Uterus (tissue), 2 donors: Measurements from ENCODE around the gene CCM2.
"Not testable (repeated sequence)": the region's sequence is repeated elsewhere in the genome, so short reads cannot be mapped to it uniquely, and the experiment has no call there.

Source experiments
- POLR2A ChIP-seq, 2 donors: fragments of 450-650 bp; IDR thresholded peaks; one replicate each; pipeline ENCODE4 v1.6.1; 2016; ENCODE audit warnings: antibody characterized with exemption in 2 of 2, mild to moderate bottlenecking in 1 of 2, moderate library complexity in 1 of 2
- TF ChIP-seq, protein P1 (sequence below), 4 experiments: fragments of 200-600 bp in 2 of 4; fragments of 450-650 bp in 2 of 4; sonication (generic) in 2 of 4; IDR thresholded peaks; one replicate each; pipeline ENCODE4 v1.5.1; 2016 to 2019; ENCODE audit warnings: antibody characterized with exemption in 4 of 4, mild to moderate bottlenecking in 2 of 4, moderate library complexity in 1 of 4

- TF ChIP-seq, protein P1, sequence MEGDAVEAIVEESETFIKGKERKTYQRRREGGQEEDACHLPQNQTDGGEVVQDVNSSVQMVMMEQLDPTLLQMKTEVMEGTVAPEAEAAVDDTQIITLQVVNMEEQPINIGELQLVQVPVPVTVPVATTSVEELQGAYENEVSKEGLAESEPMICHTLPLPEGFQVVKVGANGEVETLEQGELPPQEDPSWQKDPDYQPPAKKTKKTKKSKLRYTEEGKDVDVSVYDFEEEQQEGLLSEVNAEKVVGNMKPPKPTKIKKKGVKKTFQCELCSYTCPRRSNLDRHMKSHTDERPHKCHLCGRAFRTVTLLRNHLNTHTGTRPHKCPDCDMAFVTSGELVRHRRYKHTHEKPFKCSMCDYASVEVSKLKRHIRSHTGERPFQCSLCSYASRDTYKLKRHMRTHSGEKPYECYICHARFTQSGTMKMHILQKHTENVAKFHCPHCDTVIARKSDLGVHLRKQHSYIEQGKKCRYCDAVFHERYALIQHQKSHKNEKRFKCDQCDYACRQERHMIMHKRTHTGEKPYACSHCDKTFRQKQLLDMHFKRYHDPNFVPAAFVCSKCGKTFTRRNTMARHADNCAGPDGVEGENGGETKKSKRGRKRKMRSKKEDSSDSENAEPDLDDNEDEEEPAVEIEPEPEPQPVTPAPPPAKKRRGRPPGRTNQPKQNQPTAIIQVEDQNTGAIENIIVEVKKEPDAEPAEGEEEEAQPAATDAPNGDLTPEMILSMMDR (IDR thresholded peaks at IDR 0.05), result not testable (repeated sequence)
- TF ChIP-seq POLR2A (IDR thresholded peaks at IDR 0.05), result not testable (repeated sequence)
These were observed 34.7 kb downstream of the CCM2 start for GRCh38 chr7:45034710-45035109.
